ENCODE results near the gene A3GALT2. TPM values are rescaled to one million over a fixed set of nuclear protein-coding genes. Genes with fewer than 3 reads are reported as not detected.

The A3GALT2 gene
- not detected in 2 replicates for total RNA-seq

DNA sequence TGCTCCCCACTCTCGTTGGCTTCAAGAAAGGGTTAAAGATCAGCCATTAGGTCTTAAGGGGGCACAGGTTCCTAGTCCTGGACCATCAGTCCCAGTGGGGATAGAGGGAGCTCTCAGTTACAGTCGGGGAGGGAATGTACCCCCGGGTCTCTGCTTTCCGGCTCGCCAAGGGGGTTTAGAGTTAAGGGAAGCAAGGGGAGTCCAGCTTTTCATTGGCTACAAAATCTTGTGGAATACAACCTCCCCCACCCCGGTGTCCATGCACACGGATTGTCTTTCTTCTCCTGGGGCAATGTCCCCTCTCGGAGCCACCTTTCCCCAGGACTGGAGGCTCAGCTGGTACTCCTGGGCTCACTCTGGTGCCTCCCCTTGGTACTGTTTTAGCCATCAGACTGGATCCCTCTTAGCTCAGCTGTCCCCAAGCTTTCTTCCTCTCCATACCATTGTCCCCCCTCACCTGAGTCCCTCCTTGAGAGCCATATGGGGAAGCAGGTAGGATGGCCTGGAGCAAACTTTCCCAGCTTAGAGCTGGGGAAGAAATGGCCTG is at the start of gene A3GALT2:
A3GALT2 (minus strand) TSS at position 480 of the 547 bp plus-strand sequence; CDS start at position 480, 0 bp downstream.

Small RNA genes lying within 50 kb of the gene (small RNA-seq; reads per million reads assigned to genes)
- gene RN7SKP16, result not detected

Other genes with a start within 250 kb of the A3GALT2 start
- 0.76 and 1.3 TPM in 2 replicates for gene AZIN2, start 239.9 kb downstream of the A3GALT2 start, total RNA-seq
- 4.2 and 4.6 TPM in 2 replicates for gene TRIM62, start 139.1 kb downstream of the A3GALT2 start, total RNA-seq
- 17.8 and 26.1 TPM in 2 replicates for gene ZNF362, start 64.6 kb downstream of the A3GALT2 start, total RNA-seq
- gene PHC2, start 110.0 kb upstream of the A3GALT2 start, total RNA-seq, result 114 and 131 TPM in 2 replicates
- gene ZSCAN20, start 151.5 kb upstream of the A3GALT2 start, total RNA-seq, result 8.2 and 9.4 TPM in 2 replicates